Measurements from ENCODE around the gene TRIM33.
"Not testable (repeated sequence)": the region's sequence is repeated elsewhere in the genome, so short reads cannot be mapped to it uniquely, and the experiment has no call there.

TRIM33 gene

GRCh38 chr1:114390361-114390760, 120.6 kb downstream of the TRIM33 start:
- DNase-seq: no peak

GRCh38 chr1:114388432-114389003, 122.5 kb downstream of the TRIM33 start:
- no peak for DNase-seq

- not testable (repeated sequence) for DNase-seq
Measured at GRCh38 chr1:114387585-114387984, 123.4 kb downstream of the TRIM33 start.

- DNase-seq: no peak
Measured at GRCh38 chr1:114387010-114387360, 124.0 kb downstream of the TRIM33 start.

- no peak for DNase-seq
Measured at GRCh38 chr1:114386129-114387009, 124.6 kb downstream of the TRIM33 start.

- no peak for DNase-seq
Measured at GRCh38 chr1:114384922-114385321, 126.1 kb downstream of the TRIM33 start.

GRCh38 chr1:114379987-114380386, 131.0 kb downstream of the TRIM33 start:
- DNase-seq: no peak

- DNase-seq: no peak
Measured at GRCh38 chr1:114379358-114379757, 131.6 kb downstream of the TRIM33 start.

GRCh38 chr1:114377356-114377755, 133.6 kb downstream of the TRIM33 start:
- DNase-seq: no peak

GRCh38 chr1:114369930-114370329, 141.1 kb downstream of the TRIM33 start:
- DNase-seq: no peak

- DNase-seq: not testable (repeated sequence)
Measured at GRCh38 chr1:114369266-114369919, 141.6 kb downstream of the TRIM33 start.

- DNase-seq: no peak
Measured at GRCh38 chr1:114368560-114369255, 142.3 kb downstream of the TRIM33 start.

GRCh38 chr1:114367810-114368209, 143.2 kb downstream of the TRIM33 start:
- DNase-seq: no peak

- not testable (repeated sequence) for DNase-seq
Measured at GRCh38 chr1:114363230-114363629, 147.8 kb downstream of the TRIM33 start.

GRCh38 chr1:114359791-114360190, 151.2 kb downstream of the TRIM33 start:
- no peak for DNase-seq

- no peak for DNase-seq
Measured at GRCh38 chr1:114355240-114355639, 155.8 kb downstream of the TRIM33 start.

GRCh38 chr1:114353262-114353661, 157.7 kb downstream of the TRIM33 start:
- no peak for DNase-seq

GRCh38 chr1:114352797-114353196, 158.2 kb downstream of the TRIM33 start:
- no peak for DNase-seq

GRCh38 chr1:114350731-114351445, 160.1 kb downstream of the TRIM33 start:
- DNase-seq: no peak

GRCh38 chr1:114349891-114350605, 161.0 kb downstream of the TRIM33 start:
- no peak for DNase-seq

- no peak for DNase-seq
Measured at GRCh38 chr1:114347431-114348209, 163.4 kb downstream of the TRIM33 start.
